SK-N-SH treated with all-trans-retinoic acid at 6 μM for 48 hours (cell line): Measurements from ENCODE around the gene POP4.

Source experiments
- BACH2 ChIP-seq: fragments of 250-450 bp; sonication (Bioruptor Pico); IDR thresholded peaks from 2 replicates; pipeline ENCODE4 v1.9.0; 2021; ENCODE audit warnings: mild to moderate bottlenecking, borderline replicate concordance
- CREB5 ChIP-seq: fragments of 250-450 bp; sonication (Bioruptor Pico); IDR thresholded peaks from 2 replicates; pipeline ENCODE4 v1.5.1; 2020; ENCODE audit warnings: low read depth, mild to moderate bottlenecking, moderate library complexity
- PATZ1 ChIP-seq: fragments of 250-450 bp; sonication (Bioruptor Pico); IDR thresholded peaks from 2 replicates; pipeline ENCODE4 v1.8.0; 2020; ENCODE audit warnings: mild to moderate bottlenecking, moderate library complexity, borderline replicate concordance
- RARB ChIP-seq: fragments of 250-450 bp; sonication (Bioruptor Pico); IDR thresholded peaks from 2 replicates; pipeline ENCODE4 v1.8.0; 2021; ENCODE audit warnings: mild to moderate bottlenecking, moderate library complexity
- TOX ChIP-seq: fragments of 250-450 bp; sonication (Bioruptor Pico); IDR thresholded peaks from 2 replicates; pipeline ENCODE4 v1.8.0; 2021; ENCODE audit warnings: mild to moderate bottlenecking, moderate library complexity, borderline replicate concordance
- ZFP3 ChIP-seq: fragments of 250-450 bp; sonication (Bioruptor Pico); IDR thresholded peaks from 2 replicates; pipeline ENCODE4 v1.5.0; 2020; ENCODE audit warnings: mild to moderate bottlenecking, moderate library complexity
- ZFP30 ChIP-seq: fragments of 450-650 bp; formaldehyde crosslinking; IDR thresholded peaks from 2 replicates; pipeline ENCODE4 v1.5.0; 2022; ENCODE audit warnings: mild to moderate bottlenecking, moderate library complexity

- no peak for TF ChIP-seq TOX (CRISPR knock-in tag)
- no peak for TF ChIP-seq ZFP3 (CRISPR knock-in tag)
- TF ChIP-seq ZFP30: no peak
- no peak for TF ChIP-seq CREB5
- TF ChIP-seq BACH2 (CRISPR knock-in tag): no peak
- TF ChIP-seq PATZ1 (CRISPR knock-in tag): no peak
- no peak for TF ChIP-seq RARB
These were observed 43.5 kb upstream of the POP4 start for GRCh38 chr19:29562299-29563297.
